OCI-LY7 (cell line): ENCODE data around the gene ST6GALNAC6. TPM values are rescaled to one million over a fixed set of nuclear protein-coding genes. Genes with fewer than 3 reads are reported as not detected.

Experiments used
- BruUV-seq: library from RNA; stranded (reverse); fragments of 400-500 nt; replicated peaks from 2 replicates; lab custom pipeline; 2021; lab: Mats Ljungman, UMichigan
- CTCF ChIA-PET: fragments of 300-600 bp; sonication (Branson Sonifier 250); formaldehyde crosslinking; loops from one replicate; lab custom pipeline; 2022; ENCODE audit warnings: antibody characterized with exemption; ENCODE audit not compliant: unreplicated experiment; lab: Charles Lee
- POLR2A ChIA-PET: fragments of 300-600 bp; sonication (Branson Sonifier 250); formaldehyde crosslinking; loops from one replicate; lab custom pipeline; 2022; ENCODE audit warnings: antibody characterized with exemption; lab: Charles Lee
- DNase-seq: peaks from one replicate; pipeline ENCODE4 v3.0.0-alpha.2; 2015; ENCODE audit warnings: low spot score
- H2AFZ ChIP-seq: fragments of 200-600 bp; sonication (generic), shearing (Covaris generic); 2 replicates; pipeline ENCODE4 v1.6.1; 2014; ENCODE audit warnings: mild to moderate bottlenecking, antibody characterized with exemption, low read length, moderate library complexity
- H3K27ac ChIP-seq: fragments of 200-600 bp; sonication (generic); 2 replicates; pipeline ENCODE4 v1.5.1; 2014; ENCODE audit warnings: mixed run types, low read depth, mild to moderate bottlenecking, moderate library complexity, low read length, inconsistent platforms; ENCODE audit not compliant: poor library complexity, severe bottlenecking
- H3K36me3 ChIP-seq: fragments of 200-600 bp; sonication (generic); 2 replicates; pipeline ENCODE4 v1.6.1; 2014; ENCODE audit warnings: mild to moderate bottlenecking, antibody characterized with exemption, low read length, moderate library complexity, mixed read lengths; ENCODE audit not compliant: insufficient read depth
- H3K4me1 ChIP-seq: fragments of 200-600 bp; sonication (generic); 2 replicates; pipeline ENCODE4 v1.5.1; 2014; ENCODE audit warnings: mild to moderate bottlenecking, low read length; ENCODE audit not compliant: insufficient read depth, poor library complexity, severe bottlenecking
- H3K4me2 ChIP-seq: fragments of 200-600 bp; sonication (generic); 2 replicates; pipeline ENCODE4 v1.6.1; 2014; ENCODE audit warnings: mild to moderate bottlenecking, low read length
- H3K4me3 ChIP-seq: fragments of 200-600 bp; sonication (generic); 2 replicates; pipeline ENCODE4 v1.5.1; 2014; ENCODE audit warnings: mild to moderate bottlenecking, low read depth, low read length; ENCODE audit not compliant: poor library complexity, severe bottlenecking
- H3K79me2 ChIP-seq: fragments of 200-600 bp; sonication (generic); 2 replicates; pipeline ENCODE4 v1.6.1; 2016; ENCODE audit warnings: low read depth, mild to moderate bottlenecking, low read length, moderate library complexity, mixed read lengths; ENCODE audit not compliant: insufficient read depth
- H3K9me2 ChIP-seq: fragments of 200-600 bp; sonication (generic); 2 replicates; pipeline ENCODE4 v1.6.1; 2016; ENCODE audit warnings: mild to moderate bottlenecking, low read length, mixed read lengths; ENCODE audit not compliant: insufficient read depth
- H3K9me3 ChIP-seq: fragments of 200-600 bp; sonication (generic); 2 replicates; pipeline ENCODE4 v1.6.1; 2014; ENCODE audit warnings: mild to moderate bottlenecking, mixed run types, low read length, mixed read lengths
- H4K20me1 ChIP-seq: fragments of 200-600 bp; sonication (generic); 2 replicates; pipeline ENCODE4 v1.6.1; 2014; ENCODE audit warnings: mild to moderate bottlenecking, antibody characterized with exemption, low read length, moderate library complexity, mixed read lengths; ENCODE audit not compliant: insufficient read depth
- CTCF ChIP-seq: fragments of 200-600 bp; sonication (generic); conservative IDR thresholded peaks from 2 replicates; pipeline ENCODE4 v1.5.1; 2014; ENCODE audit warnings: mild to moderate bottlenecking, antibody characterized with exemption, low read length, moderate library complexity, mixed read lengths
- EZH2phosphoT487 ChIP-seq: fragments of 200-600 bp; sonication (generic); IDR thresholded peaks from 2 replicates; pipeline ENCODE4 v1.6.1; 2018; ENCODE audit warnings: low read depth, borderline replicate concordance, mild to moderate bottlenecking, mixed run types, antibody characterized with exemption, low read length, moderate library complexity, mixed read lengths
- intact Hi-C: fragments of 100-400 bp; cut with micrococcal nuclease; formaldehyde crosslinking; loops from one replicate; pipeline ENCODE4 v1.10.0; 2022; ENCODE audit not compliant: unreplicated experiment
- total RNA-seq, 2 experiments: library from RNA; depleted of rRNA in 1 of 2; stranded (reverse); fragments of >200 nt in 1 of 2; shearing (Covaris generic) in 1 of 2; gene quantifications; 2 replicates each; pipeline ENCODE4 v1.2.3, GENCODE V29; 2014 to 2022

Gene ST6GALNAC6
- total RNA-seq, 2 experiments from 2014 or later, result 43.7 to 51.3 TPM

- H3K4me1 ChIP-seq, result peaks cover 23% of the 10 kb centered on the region
- intact Hi-C loops, result no loop called here
- DNase-seq, result no peak
- no peak overlapping the region for H3K4me3 ChIP-seq
- H3K27ac ChIP-seq, result no peak overlapping the region
- H3K9me2 ChIP-seq, result no peaks in the 10 kb centered on the region
- no peaks in the 10 kb centered on the region for H4K20me1 ChIP-seq
- CTCF ChIA-PET, result interaction anchor here (0.9 to 1.3 kb wide), 2 partner anchors 10 to 89 kb away, joined by 6 to 10 read pairs; no protein-coding TSS in a partner anchor
- H3K4me2 ChIP-seq, result no peak overlapping the region
- TF ChIP-seq EZH2phosphoT487 (no peak), CTCF (no peak)
- POLR2A ChIA-PET, result interaction anchor here (0.8 kb wide), 1 partner anchor 41 kb away, joined by 3 read pairs; no protein-coding TSS in a partner anchor
- H3K9me3 ChIP-seq, result no peaks in the 10 kb centered on the region
- no peak overlapping the region for H2AFZ ChIP-seq
- 0 out of 2 replicates have a peak, but pooled peaks cover under 1% of the 10 kb centered on the region for H3K79me2 ChIP-seq
- BruUV-seq, result no TSS peak
- peaks cover 94% of the 10 kb centered on the region for H3K36me3 ChIP-seq
Observed at GRCh38 chr9:127944586-127945218, 45.3 kb upstream of the ST6GALNAC6 start.

GRCh38 chr9:127943731-127944144, 44.3 kb upstream of the ST6GALNAC6 start:
- 0 out of 2 replicates have a peak overlapping the region, but pooled peaks have one; percentile 9 for H3K4me2 ChIP-seq
- H3K27ac ChIP-seq, result peak overlapping the region; percentile 45
- H3K36me3 ChIP-seq, result peaks cover 90% of the 10 kb centered on the region
- H3K4me3 ChIP-seq, result no peak overlapping the region
- ChIA-PET CTCF (interaction anchor here (0.9 to 1.3 kb wide), 3 partner anchors 11 to 149 kb away, joined by 3 to 10 read pairs (median 6); no protein-coding TSS in a partner anchor), POLR2A (interaction anchor here (0.7 to 0.8 kb wide), 2 partner anchors 42 to 65 kb away, joined by 3 read pairs; no protein-coding TSS in a partner anchor)
- no peaks in the 10 kb centered on the region for H3K79me2 ChIP-seq
- TF ChIP-seq CTCF (peak; percentile 92), EZH2phosphoT487 (no peak)
- H3K9me2 ChIP-seq, result no peaks in the 10 kb centered on the region
- H3K4me1 ChIP-seq, result peaks cover 23% of the 10 kb centered on the region
- H2AFZ ChIP-seq, result no peak overlapping the region
- no peaks in the 10 kb centered on the region for H3K9me3 ChIP-seq
- intact Hi-C loops, result loop anchor here (1.0 to 2.0 kb wide), 3 partner anchors 27 to 173 kb away; no protein-coding TSS in a partner anchor
- DNase-seq, result peak; percentile 87
- no TSS peak for BruUV-seq
- no peaks in the 10 kb centered on the region for H4K20me1 ChIP-seq
